ENCODE results near the gene NFIB. TPM values are rescaled to one million over a fixed set of nuclear protein-coding genes. Genes with fewer than 3 reads are reported as not detected.

NFIB gene
- total and polyA plus RNA-seq, 10 of the 15 experiments (the other 5 are each of a cell fraction or from before 2014, with no cell fraction given) = under 0.01 to 0.19 (median 0.05) TPM; not detected in 3

GRCh38 chr9:14133394-14133793, 180.5 kb downstream of the NFIB start (continued):
- TF ChIP-seq ZBTB11 (CRISPR knock-in tag; IDR thresholded peaks at IDR 0.05) = no peak
- TF ChIP-seq, protein P1, sequence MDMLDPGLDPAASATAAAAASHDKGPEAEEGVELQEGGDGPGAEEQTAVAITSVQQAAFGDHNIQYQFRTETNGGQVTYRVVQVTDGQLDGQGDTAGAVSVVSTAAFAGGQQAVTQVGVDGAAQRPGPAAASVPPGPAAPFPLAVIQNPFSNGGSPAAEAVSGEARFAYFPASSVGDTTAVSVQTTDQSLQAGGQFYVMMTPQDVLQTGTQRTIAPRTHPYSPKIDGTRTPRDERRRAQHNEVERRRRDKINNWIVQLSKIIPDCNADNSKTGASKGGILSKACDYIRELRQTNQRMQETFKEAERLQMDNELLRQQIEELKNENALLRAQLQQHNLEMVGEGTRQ (IDR thresholded peaks at IDR 0.05; ENCODE audit: borderline replicate concordance, low read depth, low read length) = no peak
- TF ChIP-seq, protein P2, sequence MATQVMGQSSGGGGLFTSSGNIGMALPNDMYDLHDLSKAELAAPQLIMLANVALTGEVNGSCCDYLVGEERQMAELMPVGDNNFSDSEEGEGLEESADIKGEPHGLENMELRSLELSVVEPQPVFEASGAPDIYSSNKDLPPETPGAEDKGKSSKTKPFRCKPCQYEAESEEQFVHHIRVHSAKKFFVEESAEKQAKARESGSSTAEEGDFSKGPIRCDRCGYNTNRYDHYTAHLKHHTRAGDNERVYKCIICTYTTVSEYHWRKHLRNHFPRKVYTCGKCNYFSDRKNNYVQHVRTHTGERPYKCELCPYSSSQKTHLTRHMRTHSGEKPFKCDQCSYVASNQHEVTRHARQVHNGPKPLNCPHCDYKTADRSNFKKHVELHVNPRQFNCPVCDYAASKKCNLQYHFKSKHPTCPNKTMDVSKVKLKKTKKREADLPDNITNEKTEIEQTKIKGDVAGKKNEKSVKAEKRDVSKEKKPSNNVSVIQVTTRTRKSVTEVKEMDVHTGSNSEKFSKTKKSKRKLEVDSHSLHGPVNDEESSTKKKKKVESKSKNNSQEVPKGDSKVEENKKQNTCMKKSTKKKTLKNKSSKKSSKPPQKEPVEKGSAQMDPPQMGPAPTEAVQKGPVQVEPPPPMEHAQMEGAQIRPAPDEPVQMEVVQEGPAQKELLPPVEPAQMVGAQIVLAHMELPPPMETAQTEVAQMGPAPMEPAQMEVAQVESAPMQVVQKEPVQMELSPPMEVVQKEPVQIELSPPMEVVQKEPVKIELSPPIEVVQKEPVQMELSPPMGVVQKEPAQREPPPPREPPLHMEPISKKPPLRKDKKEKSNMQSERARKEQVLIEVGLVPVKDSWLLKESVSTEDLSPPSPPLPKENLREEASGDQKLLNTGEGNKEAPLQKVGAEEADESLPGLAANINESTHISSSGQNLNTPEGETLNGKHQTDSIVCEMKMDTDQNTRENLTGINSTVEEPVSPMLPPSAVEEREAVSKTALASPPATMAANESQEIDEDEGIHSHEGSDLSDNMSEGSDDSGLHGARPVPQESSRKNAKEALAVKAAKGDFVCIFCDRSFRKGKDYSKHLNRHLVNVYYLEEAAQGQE (IDR thresholded peaks at IDR 0.05; ENCODE audit: low read depth, low read length) = no peak

GRCh38 chr9:14132775-14133174, 181.2 kb downstream of the NFIB start:
- no TSS peak for BruUV-seq (replicated peaks)
- no peak for TF ChIP-seq ASH2L (IDR thresholded peaks at IDR 0.05; ENCODE audit: borderline replicate concordance, low read depth)
- no peak for TF ChIP-seq RUNX3 (IDR thresholded peaks at IDR 0.05; ENCODE audit: low read length)
- TF ChIP-seq NKRF (conservative IDR thresholded peaks at IDR 0.05) = no peak
- TF ChIP-seq ZBTB11 (CRISPR knock-in tag; IDR thresholded peaks at IDR 0.05) = no peak
- TF ChIP-seq STAT1 (conservative IDR thresholded peaks at IDR 0.05) = no peak
- no peak for TF ChIP-seq SMARCA5 (IDR thresholded peaks at IDR 0.05)

More at GRCh38 chr9:14132775-14133174, 181.2 kb downstream of the NFIB start:
- DNase-seq (ENCODE audit: low read depth, low spot score) (no peak), FAIRE-seq (no peak), ATAC-seq (no peak)
- ChIA-PET POLR2A (no interaction called here), CTCF (interaction anchor here (1.3 kb wide), 1 partner anchor 66 kb away, joined by 4 read pairs; no protein-coding TSS in a partner anchor), SMC1A (ENCODE audit: uncharacterized antibody, unreplicated experiment) (interaction anchor here (0.6 kb wide), 1 partner anchor 1099 kb away, joined by 3 read pairs; no protein-coding TSS in a partner anchor), RAD21 (ENCODE audit: unreplicated experiment) (no interaction called here)
- Histone ChIP-seq H3K4me3 (no peak overlapping the region), H2AFZ (ENCODE audit: control insufficient read depth, low read depth, low read length) (no peak overlapping the region), H3K79me2 (ENCODE audit: control insufficient read depth, insufficient read depth, low read length) (no peaks in the 10 kb centered on the region), H3K9me3 (replicated peaks; ENCODE audit: control insufficient read depth, insufficient read depth, low read length) (no peaks in the 10 kb centered on the region), H3K4me2 (ENCODE audit: control insufficient read depth, insufficient read depth) (no peak overlapping the region), H3K9ac (ENCODE audit: control insufficient read depth, insufficient read depth, low read length) (no peak overlapping the region), H3K27me3 (replicated peaks in 1 of 2; ENCODE audit: control insufficient read depth in 2 of 2, insufficient read depth in 2 of 2, low read length in 1 of 2) (no peaks in the 10 kb centered on the region), H3K36me3 (ENCODE audit: control insufficient read depth in 2 of 2, insufficient read depth in 2 of 2, low read length in 1 of 2) (no peaks in the 10 kb centered on the region), H4K20me1 (ENCODE audit: control insufficient read depth, insufficient read depth) (no peaks in the 10 kb centered on the region), H3K4me1 (ENCODE audit: control insufficient read depth, insufficient read depth, low read length) (no peaks in the 10 kb centered on the region), H3K27ac (ENCODE audit: control insufficient read depth, insufficient read depth) (no peak overlapping the region)
- in situ Hi-C loops (cut with MboI) = no loop called here
- WGBS (ENCODE audit: insufficient coverage, insufficient replicate concordance, low lambda C conversion rate, missing lambda C conversion rate) = 18% methylated on average over 2 of the region's 2 CpGs
- intact Hi-C loops (cut with micrococcal nuclease; ENCODE audit: unreplicated experiment) = no loop called here

All from GM12878 (cell line).